IMR-90 (cell line): ENCODE measurements around the gene SOD2.

Source experiments
- CHD1 ChIP-seq: IDR thresholded peaks from 2 replicates; pipeline ENCODE4 v1.6.1; 2012; ENCODE audit warnings: low read depth, low read length, improper control_type of control experiment
- CTCF ChIP-seq: conservative IDR thresholded peaks from 2 replicates; pipeline ENCODE4 v1.5.1; 2012; ENCODE audit warnings: mild to moderate bottlenecking, low read depth, low read length, improper control_type of control experiment
- FOS ChIP-seq: fragments of 150-350 bp; IDR thresholded peaks from 2 replicates; pipeline ENCODE4 v1.6.1; 2016; ENCODE audit warnings: low read depth, low read length
- MAZ ChIP-seq: IDR thresholded peaks from 2 replicates; pipeline ENCODE4 v1.6.1; 2012; ENCODE audit warnings: low read depth, mild to moderate bottlenecking, low read length, improper control_type of control experiment, moderate library complexity, borderline replicate concordance
- MXI1 ChIP-seq: IDR thresholded peaks from 2 replicates; pipeline ENCODE4 v1.6.1; 2012; ENCODE audit warnings: low read depth, mild to moderate bottlenecking, low read length, moderate library complexity, borderline replicate concordance
- POLR2A ChIP-seq: IDR thresholded peaks from 2 replicates; pipeline ENCODE4 v1.6.1; 2012; ENCODE audit warnings: mild to moderate bottlenecking, low read depth, low read length
- RAD21 ChIP-seq: IDR thresholded peaks from 2 replicates; pipeline ENCODE4 v1.6.1; 2012; ENCODE audit warnings: low read length, improper control_type of control experiment
- RFX5 ChIP-seq: IDR thresholded peaks from 2 replicates; pipeline ENCODE4 v1.8.0; 2012; ENCODE audit warnings: low read depth, mild to moderate bottlenecking, low read length, moderate library complexity
- SMC3 ChIP-seq: fragments of 150-350 bp; IDR thresholded peaks from 2 replicates; pipeline ENCODE4 v1.6.1; 2016; ENCODE audit warnings: low read depth, mild to moderate bottlenecking, antibody characterized with exemption, low read length, moderate library complexity
- TF ChIP-seq, protein P1 (sequence below): fragments of 150-350 bp; IDR thresholded peaks from 2 replicates; pipeline ENCODE4 v1.6.1; 2017; ENCODE audit warnings: mild to moderate bottlenecking, antibody characterized with exemption, low read length, low read depth

GRCh38 chr6:159654483-159655098, 38.5 kb downstream of the SOD2 start:
- TF ChIP-seq CTCF, result peak; percentile 70
- TF ChIP-seq MXI1, result no peak
- no peak for TF ChIP-seq POLR2A
- no peak for TF ChIP-seq RFX5
- TF ChIP-seq FOS, result no peak
- TF ChIP-seq SMC3, result peak; percentile 67
- TF ChIP-seq, protein P1, sequence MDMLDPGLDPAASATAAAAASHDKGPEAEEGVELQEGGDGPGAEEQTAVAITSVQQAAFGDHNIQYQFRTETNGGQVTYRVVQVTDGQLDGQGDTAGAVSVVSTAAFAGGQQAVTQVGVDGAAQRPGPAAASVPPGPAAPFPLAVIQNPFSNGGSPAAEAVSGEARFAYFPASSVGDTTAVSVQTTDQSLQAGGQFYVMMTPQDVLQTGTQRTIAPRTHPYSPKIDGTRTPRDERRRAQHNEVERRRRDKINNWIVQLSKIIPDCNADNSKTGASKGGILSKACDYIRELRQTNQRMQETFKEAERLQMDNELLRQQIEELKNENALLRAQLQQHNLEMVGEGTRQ, result no peak
- peak; percentile 72 for TF ChIP-seq RAD21
- TF ChIP-seq MAZ, result no peak
- TF ChIP-seq CHD1, result no peak
